Stimulated activated effector memory CD8-positive, alpha-beta T cell treated with anti-CD3 and anti-CD28 coated beads, Interleukin-12 subunit alpha, Interleukin-12 subunit beta, amount 100 ng/mL, for 72 hours (primary cell): ENCODE results near the gene MYH7.

Experiments used
- ATAC-seq: fragments of 150-1000 bp; cut with Tn5 transposase; 2 replicates; pipeline ENCODE4 v1.10.0; 2021
- DNase-seq, 2 donors: peaks; one replicate each; pipeline ENCODE4 v3.0.0; 2021 to 2022; ENCODE audit warnings: low spot score in 2 of 2
- H3K27ac Mint-ChIP-seq: one replicate; pipeline ENCODE4 v1.8.0; 2022; ENCODE audit warnings: mild to moderate bottlenecking, mixed read lengths
- H3K36me3 Mint-ChIP-seq: one replicate; pipeline ENCODE4 v1.8.0; 2022; ENCODE audit warnings: mild to moderate bottlenecking, mixed read lengths
- H3K4me1 Mint-ChIP-seq: one replicate; pipeline ENCODE4 v1.8.0; 2022; ENCODE audit warnings: mixed read lengths
- H3K4me3 Mint-ChIP-seq: one replicate; pipeline ENCODE4 v1.8.0; 2022; ENCODE audit warnings: mild to moderate bottlenecking, mixed read lengths
- H3K9me3 Mint-ChIP-seq: one replicate; pipeline ENCODE4 v1.8.0; 2022; ENCODE audit warnings: mixed read lengths

The MYH7 gene

DNA sequence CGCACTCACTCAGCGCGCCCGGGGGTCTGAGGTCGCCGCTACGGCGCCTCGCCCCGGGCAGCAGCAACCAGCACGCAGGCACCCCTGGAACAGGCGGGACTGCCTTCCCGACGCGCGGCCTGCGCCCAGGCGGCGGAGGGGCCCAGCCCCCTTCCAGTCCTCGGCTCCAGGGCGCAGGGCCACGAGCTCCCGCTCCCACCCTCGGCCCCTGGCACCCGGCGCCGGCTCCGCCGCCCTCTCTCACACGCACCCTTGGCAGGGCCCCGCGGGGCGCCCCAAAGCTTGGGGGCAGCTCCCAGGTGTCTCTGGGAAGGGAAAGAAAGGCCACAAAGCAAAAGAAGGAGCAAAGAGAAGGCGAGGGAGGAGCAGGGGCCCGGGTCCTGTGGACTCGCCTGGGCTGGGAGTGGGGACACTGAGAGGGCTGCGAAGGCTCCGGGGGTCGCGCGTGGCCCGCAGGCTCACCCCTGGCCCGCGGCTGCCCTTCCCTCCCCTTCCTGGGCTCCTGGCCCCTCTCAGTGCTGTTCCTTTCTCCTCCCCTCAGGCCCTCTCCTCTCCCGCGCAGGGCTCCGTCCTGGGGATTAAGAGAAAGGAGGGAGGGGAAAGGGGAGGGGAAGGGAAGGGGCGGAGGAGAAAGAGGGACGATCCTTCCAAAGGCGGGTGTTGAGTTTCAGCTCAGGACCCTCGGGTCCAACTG is 69.6 kb downstream of the MYH7 start:
- Mint-ChIP-seq H3K4me1 (peaks cover 4% of the 10 kb centered on the region), H3K27ac (no peak overlapping the region), H3K9me3 (no peaks in the 10 kb centered on the region), H3K4me3 (no peak overlapping the region), H3K36me3 (no peaks in the 10 kb centered on the region)
- no peak for ATAC-seq
- no peak for DNase-seq

DNA sequence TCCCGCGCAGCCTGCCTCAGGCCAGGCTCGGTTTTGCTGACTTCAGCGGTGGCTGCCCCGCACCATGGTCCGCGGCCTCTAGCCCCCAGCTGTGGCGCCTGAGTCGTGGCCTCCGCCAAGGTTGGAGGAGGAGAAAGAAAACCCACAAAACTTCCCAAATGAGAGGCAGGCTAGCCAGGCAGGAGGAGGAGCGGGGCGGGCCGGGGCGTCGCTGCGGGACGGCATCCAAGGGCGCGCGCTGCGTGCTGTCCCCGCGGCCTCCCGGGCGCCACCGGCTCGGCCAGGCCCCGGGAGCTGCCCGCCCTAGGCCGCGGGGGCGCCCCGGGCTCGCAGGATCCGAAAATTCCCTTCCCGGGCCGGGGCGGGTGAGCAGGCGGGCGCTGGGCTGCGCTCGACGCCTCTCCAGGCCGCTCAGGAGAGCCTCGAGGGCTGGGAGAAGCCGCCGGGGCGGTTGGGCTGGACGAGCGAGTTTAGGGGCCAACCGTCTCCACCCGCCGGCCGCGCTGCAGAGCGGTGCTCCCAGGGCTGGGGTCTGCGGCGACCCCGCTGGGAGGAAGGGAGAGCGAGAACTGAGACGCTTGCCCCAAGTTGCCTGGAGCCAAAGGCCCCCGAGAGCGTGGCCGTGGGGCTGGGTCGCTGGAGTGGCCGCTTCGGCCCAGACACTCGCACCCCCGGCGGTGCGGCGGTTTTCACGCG is 70.3 kb downstream of the MYH7 start, which contains the start of gene EFS:
Gene EFS (minus strand): TSS at position 137 of the 696 bp plus-strand sequence. CDS start 147 bp downstream, outside the sequence.
- ATAC-seq, result no peak
- H3K27ac Mint-ChIP-seq, result no peak within 1 kb of the TSS
- no peak for DNase-seq

GRCh38 chr14:23364164-23365035 is 71.1 kb downstream of the MYH7 start:
- no peak for DNase-seq
- H3K36me3 Mint-ChIP-seq, result no peaks in the 10 kb centered on the region
- ATAC-seq, result no peak
- peaks cover 4% of the 10 kb centered on the region for H3K4me1 Mint-ChIP-seq
- no peaks in the 10 kb centered on the region for H3K9me3 Mint-ChIP-seq
- H3K27ac Mint-ChIP-seq, result no peak overlapping the region
- no peak overlapping the region for H3K4me3 Mint-ChIP-seq

More for the DNA sequence above, 70.3 kb downstream of the MYH7 start, which contains the start of gene EFS:
- no peaks in the 10 kb centered on the region for H3K36me3 Mint-ChIP-seq
- H3K4me1 Mint-ChIP-seq, result peaks cover 4% of the 10 kb centered on the region
- H3K4me3 Mint-ChIP-seq, result no peak within 1 kb of the TSS
- H3K9me3 Mint-ChIP-seq, result no peaks in the 10 kb centered on the region
